CD14-positive monocyte (primary cell): ENCODE data around the gene UTP25. TPM values are rescaled to one million over a fixed set of nuclear protein-coding genes. Genes with fewer than 3 reads are reported as not detected.

Experiments used
- DNase-seq, 3 donors: peaks; one replicate each; pipeline ENCODE4 v3.0.0-alpha.2; 2011 to 2022
- H2AFZ ChIP-seq: 2 replicates; pipeline ENCODE4 v1.6.0; 2012; ENCODE audit warnings: mild to moderate bottlenecking, low read depth, low read length, inconsistent platforms; ENCODE audit not compliant: insufficient read depth, poor library complexity, severe bottlenecking
- H3K27ac ChIP-seq, 2 donors: 1 replicate in 1 of 2; 2 replicates in 1 of 2; pipeline ENCODE4 v1.5.1; 2012 to 2013; ENCODE audit warnings: low read length in 2 of 2, control low read depth in 1 of 2, inconsistent platforms in 1 of 2, low read depth in 1 of 2, mild to moderate bottlenecking in 1 of 2
- H3K27me3 ChIP-seq, 2 donors: one replicate each; pipeline versions ENCODE4 v1.6.0 to v1.6.1; 2011 to 2013; ENCODE audit warnings: low read length in 2 of 2; ENCODE audit not compliant: control insufficient read depth in 2 of 2, insufficient read depth in 2 of 2
- H3K36me3 ChIP-seq, 2 donors: replicated peaks in 1 of 2; 1 replicate in 1 of 2; 2 replicates in 1 of 2; pipeline versions ENCODE4 v1.5.1 to v1.6.1; 2012 to 2013; ENCODE audit warnings: low read length in 2 of 2, control low read depth in 1 of 2, inconsistent platforms in 1 of 2, mild to moderate bottlenecking in 1 of 2; ENCODE audit not compliant: insufficient read depth in 2 of 2, control insufficient read depth in 1 of 2
- H3K4me1 ChIP-seq, 2 donors: 1 replicate in 1 of 2; 2 replicates in 1 of 2; pipeline versions ENCODE4 v1.5.1 to v1.6.1; 2012 to 2013; ENCODE audit warnings: low read length in 2 of 2, control low read depth in 1 of 2, inconsistent platforms in 1 of 2, mild to moderate bottlenecking in 1 of 2, moderate library complexity in 1 of 2; ENCODE audit not compliant: insufficient read depth in 2 of 2, control insufficient read depth in 1 of 2
- H3K4me2 ChIP-seq: replicated peaks from 2 replicates; pipeline ENCODE3; 2012; ENCODE audit warnings: low read length, moderate library complexity, mild to moderate bottlenecking; ENCODE audit not compliant: poor library complexity, severe bottlenecking; ENCODE audit errors: extremely low read depth
- H3K4me3 ChIP-seq, 3 experiments: fragments of 200-600 bp in 1 of 3; sonication (generic) in 1 of 3; replicated peaks in 1 of 3; 1 replicate in 2 of 3; 2 replicates in 1 of 3; pipeline ENCODE4 v1.5.1; 2011 to 2013; ENCODE audit warnings: low read length in 3 of 3, mild to moderate bottlenecking in 3 of 3, control low read depth in 2 of 3, low read depth in 2 of 3, inconsistent platforms in 1 of 3, moderate library complexity in 1 of 3
- H3K79me2 ChIP-seq: 2 replicates; pipeline ENCODE4 v1.6.0; 2012; ENCODE audit warnings: mild to moderate bottlenecking, control low read depth, inconsistent platforms, low read length, moderate library complexity; ENCODE audit not compliant: insufficient read depth
- H3K9ac ChIP-seq: 2 replicates; pipeline ENCODE4 v1.6.0; 2017; ENCODE audit warnings: low read length, mild to moderate bottlenecking; ENCODE audit not compliant: insufficient read depth, poor library complexity, severe bottlenecking
- H3K9me3 ChIP-seq, 2 donors: replicated peaks in 1 of 2; 1 replicate in 1 of 2; 2 replicates in 1 of 2; pipeline versions ENCODE4 v1.5.1 to v1.6.1; 2012 to 2013; ENCODE audit warnings: low read length in 2 of 2, control low read depth in 1 of 2; ENCODE audit not compliant: control insufficient read depth in 1 of 2, insufficient read depth in 1 of 2
- H4K20me1 ChIP-seq: 2 replicates; pipeline ENCODE4 v1.6.0; 2012; ENCODE audit warnings: mild to moderate bottlenecking, low read length, control low read depth, moderate library complexity; ENCODE audit not compliant: insufficient read depth
- H3K27ac Mint-ChIP-seq, 7 donors: one replicate each; pipeline ENCODE4 v1.8.0; 2020; ENCODE audit warnings: mild to moderate bottlenecking in 7 of 7, mixed read lengths in 7 of 7, moderate library complexity in 6 of 7, inconsistent platforms in 2 of 7
- H3K27me3 Mint-ChIP-seq, 3 donors: one replicate each; pipeline ENCODE4 v1.8.0; 2021 to 2022; ENCODE audit warnings: low read depth in 3 of 3, mild to moderate bottlenecking in 3 of 3, mixed read lengths in 3 of 3, moderate library complexity in 3 of 3, inconsistent platforms in 1 of 3
- H3K36me3 Mint-ChIP-seq, 2 donors: one replicate each; pipeline ENCODE4 v1.8.0; 2020; ENCODE audit warnings: mixed read lengths in 2 of 2, inconsistent platforms in 1 of 2, mild to moderate bottlenecking in 1 of 2
- H3K4me1 Mint-ChIP-seq: one replicate; pipeline ENCODE4 v1.8.0; 2020; ENCODE audit warnings: mild to moderate bottlenecking, mixed read lengths
- H3K4me3 Mint-ChIP-seq, 2 donors: one replicate each; pipeline ENCODE4 v1.8.0; 2020; ENCODE audit warnings: mild to moderate bottlenecking in 2 of 2, mixed read lengths in 2 of 2, moderate library complexity in 1 of 2
- H3K9me3 Mint-ChIP-seq, 7 donors: one replicate each; pipeline ENCODE4 v1.8.0; 2020 to 2022; ENCODE audit warnings: mixed read lengths in 7 of 7, mild to moderate bottlenecking in 6 of 7, moderate library complexity in 6 of 7, inconsistent platforms in 2 of 7
- CTCF ChIP-seq: fragments of 200-600 bp; IDR thresholded peaks from one replicate; pipeline ENCODE4 v1.8.0; 2022; ENCODE audit warnings: antibody characterized with exemption, mild to moderate bottlenecking
- WGBS: methylation state at CpG from one replicate; pipeline ENCODE4 v1.1.5; 2013; ENCODE audit warnings: missing lambda C conversion rate; ENCODE audit not compliant: insufficient coverage; 5-methylcytosine and 5-hydroxymethylcytosine counted together
- intact Hi-C, 2 donors: fragments of 100-400 bp; cut with micrococcal nuclease; formaldehyde crosslinking; loops; one replicate each; pipeline versions ENCODE4 v1.15.0 to v1.15.1; 2023
- polyA plus RNA-seq, 3 donors: library from polyadenylated mRNA; depleted of rRNA in 1 of 3; unstranded in 2 of 3; stranded (reverse) in 1 of 3; fragments of 300-500 nt in 2 of 3; fragments of >200 nt in 1 of 3; fragmentation: Illumina TruSeq in 2 of 3; gene quantifications; 1 replicate in 2 of 3; 2 replicates in 1 of 3; pipeline ENCODE4 v1.2.3, GENCODE V29; 2012 to 2021

The UTP25 gene
- polyA plus RNA-seq, 3 donors: 0.98 to 1.4 (median 1.1) TPM

GRCh38 chr1:209893751-209894150, 66.0 kb downstream of the UTP25 start:
- H3K79me2 ChIP-seq: no peaks in the 10 kb centered on the region
- WGBS: 95% methylated on average over 6 of the region's 6 CpGs

GRCh38 chr1:209895709-209896108, 67.9 kb downstream of the UTP25 start:
- Histone ChIP-seq H2AFZ (no peak overlapping the region), H3K4me1 (no peaks in the 10 kb centered on the region), H3K4me2 (no peak overlapping the region), H3K9ac (no peak overlapping the region), H3K9me3 (no peaks in the 10 kb centered on the region), H4K20me1 (no peaks in the 10 kb centered on the region), H3K36me3 (no peaks in the 10 kb centered on the region), H3K79me2 (no peaks in the 10 kb centered on the region), H3K27ac (no peak overlapping the region), H3K27me3 (no peaks in the 10 kb centered on the region), H3K4me3 (no peak overlapping the region)
- no peaks in the 10 kb centered on the region for H3K36me3 Mint-ChIP-seq
- WGBS: 60% methylated on average over 1 of the region's 4 CpGs
- intact Hi-C loops: no loop called here
- peaks cover 0 to 6% (median 2%) of the 10 kb centered on the region in 3 donors for H3K27me3 Mint-ChIP-seq
- no peaks in the 10 kb centered on the region for H3K4me1 Mint-ChIP-seq
- no peak overlapping the region for H3K27ac Mint-ChIP-seq
- DNase-seq: no peak
- H3K9me3 Mint-ChIP-seq: peaks cover 0 to 2% (median 0%) of the 10 kb centered on the region in 7 donors
- TF ChIP-seq CTCF: no peak
- no peak overlapping the region for H3K4me3 Mint-ChIP-seq

More at GRCh38 chr1:209893751-209894150, 66.0 kb downstream of the UTP25 start:
- TF ChIP-seq CTCF: no peak
- Histone ChIP-seq H3K9ac (no peak overlapping the region), H3K4me2 (no peak overlapping the region), H3K4me1 (no peaks in the 10 kb centered on the region), H4K20me1 (no peaks in the 10 kb centered on the region), H3K36me3 (no peaks in the 10 kb centered on the region), H2AFZ (no peak overlapping the region), H3K9me3 (no peaks in the 10 kb centered on the region), H3K27me3 (no peaks in the 10 kb centered on the region), H3K4me3 (no peak overlapping the region), H3K27ac (no peak overlapping the region)
- Mint-ChIP-seq H3K36me3 (no peaks in the 10 kb centered on the region), H3K27ac (no peak overlapping the region), H3K4me3 (no peak overlapping the region), H3K9me3 (peaks cover 0 to 2% (median 0%) of the 10 kb centered on the region in 7 donors), H3K27me3 (peaks cover 0 to 3% (median 2%) of the 10 kb centered on the region in 3 donors), H3K4me1 (no peaks in the 10 kb centered on the region)
- intact Hi-C loops: no loop called here
- DNase-seq: no peak
